Hepatocyte (in vitro differentiated cells): ENCODE data around the gene CREB5.

Experiments
- EZH2phosphoT487 ChIP-seq: fragments of 200-600 bp; sonication (generic); IDR thresholded peaks from one replicate; pipeline ENCODE4 v1.6.1; 2018; ENCODE audit warnings: antibody characterized with exemption, mild to moderate bottlenecking, low read depth, moderate library complexity; ENCODE audit not compliant: unreplicated experiment, severe bottlenecking
- TF ChIP-seq, protein P1 (sequence below): fragments of 200-600 bp; sonication (generic); IDR thresholded peaks from 2 replicates; pipeline ENCODE4 v1.5.1; 2016; ENCODE audit warnings: antibody characterized with exemption, mild to moderate bottlenecking; ENCODE audit not compliant: poor library complexity

DNA sequence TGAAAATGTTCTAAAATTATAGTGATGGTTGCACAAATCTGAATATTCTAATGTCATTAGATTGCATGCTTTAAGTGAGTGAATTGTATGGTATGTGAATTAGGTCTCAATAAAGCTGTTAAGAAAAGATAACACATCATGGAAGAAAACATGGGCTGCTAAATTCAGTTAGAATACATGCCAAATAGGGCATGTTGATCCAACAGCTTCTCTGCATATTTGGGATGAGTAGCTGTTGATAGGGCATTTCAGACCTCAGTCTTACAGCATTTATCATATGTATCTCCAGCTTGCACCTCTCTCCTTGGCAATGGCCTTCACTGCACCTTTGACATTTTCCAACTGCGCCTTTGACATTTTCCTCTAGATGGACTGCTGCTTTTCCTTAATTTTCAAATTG is 13.2 kb downstream of the CREB5 start:
- TF ChIP-seq, protein P1, sequence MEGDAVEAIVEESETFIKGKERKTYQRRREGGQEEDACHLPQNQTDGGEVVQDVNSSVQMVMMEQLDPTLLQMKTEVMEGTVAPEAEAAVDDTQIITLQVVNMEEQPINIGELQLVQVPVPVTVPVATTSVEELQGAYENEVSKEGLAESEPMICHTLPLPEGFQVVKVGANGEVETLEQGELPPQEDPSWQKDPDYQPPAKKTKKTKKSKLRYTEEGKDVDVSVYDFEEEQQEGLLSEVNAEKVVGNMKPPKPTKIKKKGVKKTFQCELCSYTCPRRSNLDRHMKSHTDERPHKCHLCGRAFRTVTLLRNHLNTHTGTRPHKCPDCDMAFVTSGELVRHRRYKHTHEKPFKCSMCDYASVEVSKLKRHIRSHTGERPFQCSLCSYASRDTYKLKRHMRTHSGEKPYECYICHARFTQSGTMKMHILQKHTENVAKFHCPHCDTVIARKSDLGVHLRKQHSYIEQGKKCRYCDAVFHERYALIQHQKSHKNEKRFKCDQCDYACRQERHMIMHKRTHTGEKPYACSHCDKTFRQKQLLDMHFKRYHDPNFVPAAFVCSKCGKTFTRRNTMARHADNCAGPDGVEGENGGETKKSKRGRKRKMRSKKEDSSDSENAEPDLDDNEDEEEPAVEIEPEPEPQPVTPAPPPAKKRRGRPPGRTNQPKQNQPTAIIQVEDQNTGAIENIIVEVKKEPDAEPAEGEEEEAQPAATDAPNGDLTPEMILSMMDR, result no peak
- TF ChIP-seq EZH2phosphoT487, result no peak
